SK-N-SH (cell line): ENCODE data around the gene ZBTB7A. TPM values are rescaled to one million over a fixed set of nuclear protein-coding genes. Genes with fewer than 3 reads are reported as not detected.

ENCODE experiments used
- CTCF ChIA-PET: fragments of 300-600, 350-600 bp; formaldehyde crosslinking; extraction: SDS; loops from one replicate; lab custom pipeline; 2021; lab: Yijun Ruan, JAX
- POLR2A ChIA-PET: fragments of 350-600 bp; sonication (Branson Sonifier 250); formaldehyde crosslinking; extraction: SDS; loops from one replicate; lab custom pipeline; 2020; ENCODE audit warnings: antibody characterized with exemption, inconsistent platforms; lab: Yijun Ruan, JAX
- DNase-seq: peaks from one replicate; pipeline ENCODE4 v3.0.0; 2012
- H2AFZ ChIP-seq: fragments of 200-600 bp; sonication (generic); 2 replicates; pipeline ENCODE4 v1.8.1; 2016; ENCODE audit warnings: antibody characterized with exemption, mild to moderate bottlenecking, low read depth
- H3F3A ChIP-seq: fragments of 200-600 bp; sonication (generic); replicated peaks from 2 replicates; pipeline ENCODE3; 2016; ENCODE audit warnings: antibody characterized with exemption, mild to moderate bottlenecking; ENCODE audit not compliant: insufficient read depth
- H3K27ac ChIP-seq, 2 experiments: fragments of 200-500 bp in 1 of 2; fragments of 200-600 bp in 1 of 2; sonication (Bioruptor generic) in 1 of 2; sonication (generic), shearing (Covaris generic) in 1 of 2; 2 replicates each; pipeline versions ENCODE4 v1.5.1 to v1.6.1; 2014 to 2016; ENCODE audit warnings: low read depth in 2 of 2, inconsistent platforms in 1 of 2, low read length in 1 of 2, mild to moderate bottlenecking in 1 of 2, mixed read lengths in 1 of 2
- H3K27me3 ChIP-seq: fragments of 200-600 bp; sonication (generic), shearing (Covaris generic); 2 replicates; pipeline ENCODE4 v1.6.1; 2016; ENCODE audit warnings: mixed run types; ENCODE audit not compliant: insufficient read depth
- H3K36me3 ChIP-seq, 2 experiments: fragments of 200-500 bp in 1 of 2; fragments of 200-600 bp in 1 of 2; sonication (Bioruptor generic) in 1 of 2; sonication (generic) in 1 of 2; replicated peaks in 1 of 2; 2 replicates each; pipeline versions ENCODE3 to v1.5.1; 2014 to 2016; ENCODE audit warnings: low read length in 1 of 2, mild to moderate bottlenecking in 1 of 2; ENCODE audit not compliant: insufficient read depth in 2 of 2, control insufficient read depth in 1 of 2
- H3K4me1 ChIP-seq, 2 experiments: fragments of 200-500 bp in 1 of 2; fragments of 200-600 bp in 1 of 2; sonication (Bioruptor generic) in 1 of 2; sonication (generic), shearing (Covaris generic) in 1 of 2; 2 replicates each; pipeline versions ENCODE4 v1.5.1 to v1.6.1; 2014 to 2016; ENCODE audit warnings: low read depth in 1 of 2, low read length in 1 of 2, mixed run types in 1 of 2; ENCODE audit not compliant: insufficient read depth in 2 of 2, control insufficient read depth in 1 of 2
- H3K4me2 ChIP-seq: fragments of 200-600 bp; sonication (generic), shearing (Covaris generic); 2 replicates; pipeline ENCODE4 v1.6.1; 2017; ENCODE audit warnings: mixed run types
- H3K4me3 ChIP-seq, 2 experiments: fragments of 200-500 bp in 1 of 2; fragments of 200-600 bp in 1 of 2; sonication (Bioruptor generic) in 1 of 2; sonication (generic), shearing (Covaris generic) in 1 of 2; 2 replicates each; pipeline versions ENCODE4 v1.5.1 to v1.8.1; 2014 to 2016; ENCODE audit warnings: low read depth in 2 of 2, inconsistent platforms in 1 of 2, low read length in 1 of 2, mild to moderate bottlenecking in 1 of 2, mixed read lengths in 1 of 2, moderate library complexity in 1 of 2
- H3K79me2 ChIP-seq: fragments of 200-600 bp; sonication (generic); 2 replicates; pipeline ENCODE4 v1.8.1; 2017; ENCODE audit warnings: mild to moderate bottlenecking; ENCODE audit not compliant: insufficient read depth
- H3K9ac ChIP-seq: fragments of 200-600 bp; sonication (generic); 2 replicates; pipeline ENCODE4 v1.6.1; 2017; ENCODE audit warnings: mixed run types
- H3K9me2 ChIP-seq: fragments of 200-600 bp; sonication (generic); 2 replicates; pipeline ENCODE4 v1.6.1; 2017; ENCODE audit warnings: mixed run types
- H3K9me3 ChIP-seq: fragments of 200-600 bp; sonication (generic); 2 replicates; pipeline ENCODE4 v1.6.1; 2017; ENCODE audit warnings: mixed run types, mild to moderate bottlenecking, moderate library complexity
- H4K20me1 ChIP-seq: fragments of 200-600 bp; sonication (generic); 2 replicates; pipeline ENCODE4 v1.6.1; 2017; ENCODE audit warnings: mild to moderate bottlenecking, mixed run types; ENCODE audit not compliant: insufficient read depth
- CHD2 ChIP-seq: fragments of 150-350 bp; IDR thresholded peaks from 2 replicates; pipeline ENCODE4 v1.6.1; 2018; ENCODE audit warnings: low read length; ENCODE audit not compliant: partially characterized antibody
- FOXJ3 ChIP-seq: sonication (generic); formaldehyde crosslinking; IDR thresholded peaks from 2 replicates; pipeline ENCODE4 v1.5.1; 2020; ENCODE audit warnings: mild to moderate bottlenecking, missing genetic modification reagents
- GATA2 ChIP-seq: sonication (generic); formaldehyde crosslinking; IDR thresholded peaks from 2 replicates; pipeline ENCODE4 v1.5.0; 2020; ENCODE audit warnings: mild to moderate bottlenecking, missing genetic modification reagents
- JUND ChIP-seq: IDR thresholded peaks from 2 replicates; pipeline ENCODE4 v1.4.0; 2012
- MAX ChIP-seq: IDR thresholded peaks from 2 replicates; pipeline ENCODE4 v1.4.0; 2012; ENCODE audit warnings: low read depth
- MXI1 ChIP-seq: IDR thresholded peaks from 2 replicates; pipeline ENCODE4 v1.6.1; 2012; ENCODE audit warnings: mild to moderate bottlenecking, low read depth, low read length, improper control_type of control experiment
- POLR2AphosphoS5 ChIP-seq: IDR thresholded peaks from 2 replicates; pipeline ENCODE4 v1.6.1; 2012; ENCODE audit warnings: low read depth, low read length
- RAD21 ChIP-seq: IDR thresholded peaks from 2 replicates; pipeline ENCODE4 v1.6.1; 2012; ENCODE audit warnings: mild to moderate bottlenecking, low read length
- RFX5 ChIP-seq: IDR thresholded peaks from 2 replicates; pipeline ENCODE4 v1.6.1; 2012; ENCODE audit warnings: mild to moderate bottlenecking, improper control_type of control experiment, low read length
- SIN3A ChIP-seq: IDR thresholded peaks from 2 replicates; pipeline ENCODE4 v1.6.1; 2012; ENCODE audit warnings: low read depth, mild to moderate bottlenecking, low read length, moderate library complexity, borderline replicate concordance
- TEAD4 ChIP-seq: IDR thresholded peaks from 2 replicates; pipeline ENCODE4 v1.4.0; 2012; ENCODE audit warnings: mild to moderate bottlenecking, borderline replicate concordance; ENCODE audit not compliant: insufficient read depth
- WGBS: methylation state at CpG from one replicate; pipeline ENCODE4 v1.1.6; 2017; ENCODE audit warnings: low lambda C conversion rate; 5-methylcytosine and 5-hydroxymethylcytosine counted together
- polyA plus RNA-seq, 3 experiments: library from polyadenylated mRNA; depleted of rRNA; stranded (reverse); fragments of >200 nt; gene quantifications; 2 replicates each; pipeline ENCODE4 v1.2.3, GENCODE V29; 2012
- TF ChIP-seq, protein P1 (sequence below): fragments of 150-350 bp; IDR thresholded peaks from 2 replicates; pipeline ENCODE4 v1.6.1; 2017; ENCODE audit warnings: antibody characterized with exemption, low read length, low read depth, borderline replicate concordance
- TF ChIP-seq, protein P2 (sequence below): fragments of 200-600 bp; sonication (generic); IDR thresholded peaks from 2 replicates; pipeline ENCODE4 v1.6.1; 2017; ENCODE audit warnings: antibody characterized with exemption, mild to moderate bottlenecking, moderate library complexity
- TF ChIP-seq, protein P3 (sequence below): IDR thresholded peaks from 2 replicates; pipeline ENCODE4 v1.4.0; 2012; ENCODE audit warnings: low read depth, borderline replicate concordance

ZBTB7A gene
- polyA plus RNA-seq, 1 of the 3 experiments (the other 2 are of a cell fraction): 7.4 TPM

DNA sequence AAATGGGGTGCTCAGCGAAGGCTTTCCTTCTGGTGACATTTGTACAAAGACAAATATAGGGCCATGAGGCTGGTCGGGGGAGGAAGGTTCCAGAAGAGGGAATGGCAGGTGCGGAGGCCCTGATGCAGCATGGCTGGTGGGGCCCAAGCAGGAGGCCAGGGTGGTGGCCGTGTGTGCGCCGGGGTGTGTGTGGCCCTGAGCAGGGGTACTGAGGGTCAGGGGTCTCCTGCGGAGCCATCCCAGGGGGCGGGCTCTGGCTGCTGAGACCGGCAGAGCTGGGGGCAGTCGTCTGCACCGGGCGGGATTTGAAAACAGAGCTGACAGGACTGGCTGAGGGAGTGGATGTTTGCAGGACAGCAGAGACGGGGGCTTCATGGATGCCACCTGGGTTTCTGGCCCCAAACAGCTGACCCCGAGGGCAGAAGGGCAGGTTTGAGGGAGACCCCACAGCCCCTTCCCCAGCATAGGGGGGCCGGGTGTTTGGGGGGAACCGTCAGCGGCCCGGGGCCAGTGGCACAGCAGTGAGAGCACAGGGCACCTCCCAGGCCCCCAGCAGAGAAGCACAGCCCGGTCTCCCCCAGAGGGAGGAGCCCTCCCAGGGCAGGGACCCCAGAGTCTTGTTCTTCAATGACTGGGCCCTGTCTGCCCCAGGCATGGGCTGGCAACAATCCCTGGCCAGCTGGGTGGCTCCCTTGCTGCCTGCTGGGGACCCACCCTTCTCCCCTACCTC lies 47.8 kb downstream of the ZBTB7A start (continued):
- TF ChIP-seq, protein P1, sequence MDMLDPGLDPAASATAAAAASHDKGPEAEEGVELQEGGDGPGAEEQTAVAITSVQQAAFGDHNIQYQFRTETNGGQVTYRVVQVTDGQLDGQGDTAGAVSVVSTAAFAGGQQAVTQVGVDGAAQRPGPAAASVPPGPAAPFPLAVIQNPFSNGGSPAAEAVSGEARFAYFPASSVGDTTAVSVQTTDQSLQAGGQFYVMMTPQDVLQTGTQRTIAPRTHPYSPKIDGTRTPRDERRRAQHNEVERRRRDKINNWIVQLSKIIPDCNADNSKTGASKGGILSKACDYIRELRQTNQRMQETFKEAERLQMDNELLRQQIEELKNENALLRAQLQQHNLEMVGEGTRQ: no peak
- TF ChIP-seq SIN3A: no peak
- TF ChIP-seq FOXJ3 (CRISPR knock-in tag): no peak
- TF ChIP-seq GATA2 (CRISPR knock-in tag): no peak
- TF ChIP-seq MAX: no peak

DNA sequence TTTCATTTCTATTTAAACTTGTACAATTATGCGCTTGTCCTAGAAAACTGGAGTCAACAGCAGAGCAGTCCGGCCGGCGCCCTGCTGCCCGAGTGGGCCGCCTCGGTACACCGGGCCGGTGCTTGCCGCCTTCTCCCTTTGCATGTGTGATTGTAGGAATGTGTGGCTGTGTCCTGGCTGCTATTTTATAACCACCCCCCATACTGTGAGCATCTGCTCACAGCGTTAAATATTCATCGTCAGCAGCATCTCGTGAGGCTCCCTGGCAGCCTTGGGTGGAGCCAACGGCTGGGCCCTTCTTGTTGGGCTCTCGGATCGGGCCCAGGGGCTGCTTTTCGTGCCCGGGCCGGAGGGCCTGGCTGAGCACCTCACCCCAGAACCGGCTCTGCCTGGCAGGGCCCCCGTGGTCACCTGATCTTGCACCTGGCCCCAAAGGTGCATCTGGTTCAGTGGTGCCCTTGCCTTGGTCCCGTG lies 48.5 kb downstream of the ZBTB7A start:
- H3F3A ChIP-seq: no peaks in the 10 kb centered on the region
- H3K4me2 ChIP-seq: no peak overlapping the region
- H3K4me1 ChIP-seq: peaks cover 0 to 32% of the 10 kb centered on the region in 2 experiments; a peak in 1 of 4 replicates
- H3K4me3 ChIP-seq: no peak overlapping the region
- DNase-seq: no peak
- H4K20me1 ChIP-seq: peaks cover 63% of the 10 kb centered on the region
- 100% methylated on average over 10 of the region's 22 CpGs for WGBS
- H3K27me3 ChIP-seq: no peaks in the 10 kb centered on the region
- peaks cover 0 to 24% of the 10 kb centered on the region in 2 experiments for H3K36me3 ChIP-seq
- H3K9ac ChIP-seq: no peak overlapping the region
- TF ChIP-seq JUND (no peak), POLR2AphosphoS5 (no peak), CHD2 (no peak), RAD21 (no peak), MXI1 (no peak), TEAD4 (no peak), RFX5 (no peak)
- TF ChIP-seq, protein P2, sequence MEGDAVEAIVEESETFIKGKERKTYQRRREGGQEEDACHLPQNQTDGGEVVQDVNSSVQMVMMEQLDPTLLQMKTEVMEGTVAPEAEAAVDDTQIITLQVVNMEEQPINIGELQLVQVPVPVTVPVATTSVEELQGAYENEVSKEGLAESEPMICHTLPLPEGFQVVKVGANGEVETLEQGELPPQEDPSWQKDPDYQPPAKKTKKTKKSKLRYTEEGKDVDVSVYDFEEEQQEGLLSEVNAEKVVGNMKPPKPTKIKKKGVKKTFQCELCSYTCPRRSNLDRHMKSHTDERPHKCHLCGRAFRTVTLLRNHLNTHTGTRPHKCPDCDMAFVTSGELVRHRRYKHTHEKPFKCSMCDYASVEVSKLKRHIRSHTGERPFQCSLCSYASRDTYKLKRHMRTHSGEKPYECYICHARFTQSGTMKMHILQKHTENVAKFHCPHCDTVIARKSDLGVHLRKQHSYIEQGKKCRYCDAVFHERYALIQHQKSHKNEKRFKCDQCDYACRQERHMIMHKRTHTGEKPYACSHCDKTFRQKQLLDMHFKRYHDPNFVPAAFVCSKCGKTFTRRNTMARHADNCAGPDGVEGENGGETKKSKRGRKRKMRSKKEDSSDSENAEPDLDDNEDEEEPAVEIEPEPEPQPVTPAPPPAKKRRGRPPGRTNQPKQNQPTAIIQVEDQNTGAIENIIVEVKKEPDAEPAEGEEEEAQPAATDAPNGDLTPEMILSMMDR: no peak
- TF ChIP-seq, protein P3, sequence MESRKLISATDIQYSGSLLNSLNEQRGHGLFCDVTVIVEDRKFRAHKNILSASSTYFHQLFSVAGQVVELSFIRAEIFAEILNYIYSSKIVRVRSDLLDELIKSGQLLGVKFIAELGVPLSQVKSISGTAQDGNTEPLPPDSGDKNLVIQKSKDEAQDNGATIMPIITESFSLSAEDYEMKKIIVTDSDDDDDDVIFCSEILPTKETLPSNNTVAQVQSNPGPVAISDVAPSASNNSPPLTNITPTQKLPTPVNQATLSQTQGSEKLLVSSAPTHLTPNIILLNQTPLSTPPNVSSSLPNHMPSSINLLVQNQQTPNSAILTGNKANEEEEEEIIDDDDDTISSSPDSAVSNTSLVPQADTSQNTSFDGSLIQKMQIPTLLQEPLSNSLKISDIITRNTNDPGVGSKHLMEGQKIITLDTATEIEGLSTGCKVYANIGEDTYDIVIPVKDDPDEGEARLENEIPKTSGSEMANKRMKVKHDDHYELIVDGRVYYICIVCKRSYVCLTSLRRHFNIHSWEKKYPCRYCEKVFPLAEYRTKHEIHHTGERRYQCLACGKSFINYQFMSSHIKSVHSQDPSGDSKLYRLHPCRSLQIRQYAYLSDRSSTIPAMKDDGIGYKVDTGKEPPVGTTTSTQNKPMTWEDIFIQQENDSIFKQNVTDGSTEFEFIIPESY: no peak
- TF ChIP-seq, protein P1: no peak
- no peaks in the 10 kb centered on the region for H3K9me2 ChIP-seq
- POLR2A ChIA-PET: no interaction called here
- H3K79me2 ChIP-seq: peaks cover 81% of the 10 kb centered on the region
- H3K9me3 ChIP-seq: no peaks in the 10 kb centered on the region
- CTCF ChIA-PET: no interaction called here
- no peak overlapping the region for H3K27ac ChIP-seq
- H2AFZ ChIP-seq: no peak overlapping the region
